Hematopoietic multipotent progenitor cell (in vitro differentiated cells): ENCODE measurements around the gene MAN1A1. TPM values are rescaled to one million over a fixed set of nuclear protein-coding genes. Genes with fewer than 3 reads are reported as not detected.
"Not testable (repeated sequence)": the region's sequence is repeated elsewhere in the genome, so short reads cannot be mapped to it uniquely, and the experiment has no call there.

Experiments
- DNase-seq, 3 donors: peaks; one replicate each; pipeline ENCODE4 v3.0.0-alpha.2; 2011 to 2015; ENCODE audit warnings: low read depth in 2 of 3, low spot score in 2 of 3
- total RNA-seq: library from RNA; depleted of rRNA; stranded (reverse); fragments of >200 nt; gene quantifications from one replicate; pipeline ENCODE4 v1.2.3, GENCODE V29; 2012

MAN1A1 gene
- total RNA-seq = 109 TPM

- peak; percentile 76 to 94 (median 89) for DNase-seq
Observed at GRCh38 chr6:119349361-119350201, at the start of gene MAN1A1. Gene MAN1A1, minus strand, starts transcription at chr6:119349761. Its CDS starts 696 bp downstream, at chr6:119349065.

GRCh38 chr6:119395192-119395591 is 45.6 kb upstream of the MAN1A1 start:
- no peak for DNase-seq

GRCh38 chr6:119390247-119390793 is 40.8 kb upstream of the MAN1A1 start:
- DNase-seq = no peak

GRCh38 chr6:119385994-119386393 is 36.4 kb upstream of the MAN1A1 start:
- DNase-seq = no peak

GRCh38 chr6:119384444-119384843 is 34.9 kb upstream of the MAN1A1 start:
- no peak for DNase-seq

GRCh38 chr6:119379809-119380208 is 30.2 kb upstream of the MAN1A1 start:
- no peak for DNase-seq

GRCh38 chr6:119377043-119377442 is 27.5 kb upstream of the MAN1A1 start:
- not testable (repeated sequence) for DNase-seq

GRCh38 chr6:119370080-119370479 is 20.5 kb upstream of the MAN1A1 start:
- no peak for DNase-seq

- DNase-seq = no peak
Observed at GRCh38 chr6:119368921-119369320, 19.4 kb upstream of the MAN1A1 start.

GRCh38 chr6:119361209-119361608 is 11.6 kb upstream of the MAN1A1 start:
- DNase-seq = no peak

- DNase-seq = peak in 1 of 3 donors; percentile 21
Observed at GRCh38 chr6:119360262-119360915, 10.8 kb upstream of the MAN1A1 start.

GRCh38 chr6:119355890-119356289 is 6.3 kb upstream of the MAN1A1 start:
- DNase-seq = no peak

- no peak for DNase-seq
Observed at GRCh38 chr6:119355157-119355556, 5.6 kb upstream of the MAN1A1 start.

- no peak for DNase-seq
Observed at GRCh38 chr6:119353696-119354095, 4.1 kb upstream of the MAN1A1 start.

GRCh38 chr6:119352001-119352400 is 2.4 kb upstream of the MAN1A1 start:
- DNase-seq = no peak

GRCh38 chr6:119350952-119351372 is 1.4 kb upstream of the MAN1A1 start:
- peak in 2 of 3 donors; percentile 52 to 80 for DNase-seq

- DNase-seq = peak in 2 of 3 donors; percentile 43 to 77
Observed at GRCh38 chr6:119350202-119350951, 816 bp upstream of the MAN1A1 start.

GRCh38 chr6:119348748-119349360 is 707 bp downstream of the MAN1A1 start:
- no peak for DNase-seq

- DNase-seq = no peak
Observed at GRCh38 chr6:119348096-119348747, 1.3 kb downstream of the MAN1A1 start.
